SK-N-SH (cell line): ENCODE results near the gene ATXN7. TPM values are rescaled to one million over a fixed set of nuclear protein-coding genes. Genes with fewer than 3 reads are reported as not detected.

Source experiments
- CTCF ChIA-PET: fragments of 300-600, 350-600 bp; formaldehyde crosslinking; extraction: SDS; loops from one replicate; lab custom pipeline; 2021; lab: Yijun Ruan, JAX
- POLR2A ChIA-PET: fragments of 350-600 bp; sonication (Branson Sonifier 250); formaldehyde crosslinking; extraction: SDS; loops from one replicate; lab custom pipeline; 2020; ENCODE audit warnings: antibody characterized with exemption, inconsistent platforms; lab: Yijun Ruan, JAX
- DNase-seq: peaks from one replicate; pipeline ENCODE4 v3.0.0; 2012
- H2AFZ ChIP-seq: fragments of 200-600 bp; sonication (generic); 2 replicates; pipeline ENCODE4 v1.8.1; 2016; ENCODE audit warnings: antibody characterized with exemption, mild to moderate bottlenecking, low read depth
- H3F3A ChIP-seq: fragments of 200-600 bp; sonication (generic); replicated peaks from 2 replicates; pipeline ENCODE3; 2016; ENCODE audit warnings: antibody characterized with exemption, mild to moderate bottlenecking; ENCODE audit not compliant: insufficient read depth
- H3K27ac ChIP-seq, 2 experiments: fragments of 200-500 bp in 1 of 2; fragments of 200-600 bp in 1 of 2; sonication (Bioruptor generic) in 1 of 2; sonication (generic), shearing (Covaris generic) in 1 of 2; 2 replicates each; pipeline versions ENCODE4 v1.5.1 to v1.6.1; 2014 to 2016; ENCODE audit warnings: low read depth in 2 of 2, inconsistent platforms in 1 of 2, low read length in 1 of 2, mild to moderate bottlenecking in 1 of 2, mixed read lengths in 1 of 2
- H3K27me3 ChIP-seq: fragments of 200-600 bp; sonication (generic), shearing (Covaris generic); 2 replicates; pipeline ENCODE4 v1.6.1; 2016; ENCODE audit warnings: mixed run types; ENCODE audit not compliant: insufficient read depth
- H3K36me3 ChIP-seq, 2 experiments: fragments of 200-500 bp in 1 of 2; fragments of 200-600 bp in 1 of 2; sonication (Bioruptor generic) in 1 of 2; sonication (generic) in 1 of 2; replicated peaks in 1 of 2; 2 replicates each; pipeline versions ENCODE3 to v1.5.1; 2014 to 2016; ENCODE audit warnings: low read length in 1 of 2, mild to moderate bottlenecking in 1 of 2; ENCODE audit not compliant: insufficient read depth in 2 of 2, control insufficient read depth in 1 of 2
- H3K4me1 ChIP-seq, 2 experiments: fragments of 200-500 bp in 1 of 2; fragments of 200-600 bp in 1 of 2; sonication (Bioruptor generic) in 1 of 2; sonication (generic), shearing (Covaris generic) in 1 of 2; 2 replicates each; pipeline versions ENCODE4 v1.5.1 to v1.6.1; 2014 to 2016; ENCODE audit warnings: low read depth in 1 of 2, low read length in 1 of 2, mixed run types in 1 of 2; ENCODE audit not compliant: insufficient read depth in 2 of 2, control insufficient read depth in 1 of 2
- H3K4me2 ChIP-seq: fragments of 200-600 bp; sonication (generic), shearing (Covaris generic); 2 replicates; pipeline ENCODE4 v1.6.1; 2017; ENCODE audit warnings: mixed run types
- H3K4me3 ChIP-seq, 2 experiments: fragments of 200-500 bp in 1 of 2; fragments of 200-600 bp in 1 of 2; sonication (Bioruptor generic) in 1 of 2; sonication (generic), shearing (Covaris generic) in 1 of 2; 2 replicates each; pipeline versions ENCODE4 v1.5.1 to v1.8.1; 2014 to 2016; ENCODE audit warnings: low read depth in 2 of 2, inconsistent platforms in 1 of 2, low read length in 1 of 2, mild to moderate bottlenecking in 1 of 2, mixed read lengths in 1 of 2, moderate library complexity in 1 of 2
- H3K79me2 ChIP-seq: fragments of 200-600 bp; sonication (generic); 2 replicates; pipeline ENCODE4 v1.8.1; 2017; ENCODE audit warnings: mild to moderate bottlenecking; ENCODE audit not compliant: insufficient read depth
- H3K9ac ChIP-seq: fragments of 200-600 bp; sonication (generic); 2 replicates; pipeline ENCODE4 v1.6.1; 2017; ENCODE audit warnings: mixed run types
- H3K9me2 ChIP-seq: fragments of 200-600 bp; sonication (generic); 2 replicates; pipeline ENCODE4 v1.6.1; 2017; ENCODE audit warnings: mixed run types
- H3K9me3 ChIP-seq: fragments of 200-600 bp; sonication (generic); 2 replicates; pipeline ENCODE4 v1.6.1; 2017; ENCODE audit warnings: mixed run types, mild to moderate bottlenecking, moderate library complexity
- H4K20me1 ChIP-seq: fragments of 200-600 bp; sonication (generic); 2 replicates; pipeline ENCODE4 v1.6.1; 2017; ENCODE audit warnings: mild to moderate bottlenecking, mixed run types; ENCODE audit not compliant: insufficient read depth
- CHD2 ChIP-seq: fragments of 150-350 bp; IDR thresholded peaks from 2 replicates; pipeline ENCODE4 v1.6.1; 2018; ENCODE audit warnings: low read length; ENCODE audit not compliant: partially characterized antibody
- EP300 ChIP-seq, 2 experiments: IDR thresholded peaks; 2 replicates each; pipeline versions ENCODE4 v1.4.0 to v1.6.1; 2012; ENCODE audit warnings: borderline replicate concordance in 1 of 2, low read depth in 1 of 2, low read length in 1 of 2
- FOXM1 ChIP-seq: IDR thresholded peaks from 2 replicates; pipeline ENCODE4 v1.4.0; 2012; ENCODE audit warnings: low read depth, mild to moderate bottlenecking
- GABPA ChIP-seq: IDR thresholded peaks from 2 replicates; pipeline ENCODE4 v1.4.0; 2012; ENCODE audit warnings: low read depth, mild to moderate bottlenecking
- NRF1 ChIP-seq: IDR thresholded peaks from 2 replicates; pipeline ENCODE4 v1.6.1; 2012; ENCODE audit warnings: low read depth, mild to moderate bottlenecking, low read length
- POLR2AphosphoS5 ChIP-seq: IDR thresholded peaks from 2 replicates; pipeline ENCODE4 v1.6.1; 2012; ENCODE audit warnings: low read depth, low read length
- RCOR1 ChIP-seq: fragments of 150-350 bp; IDR thresholded peaks from 2 replicates; pipeline ENCODE4 v1.6.1; 2017; ENCODE audit warnings: antibody characterized with exemption, low read length
- RFX5 ChIP-seq: IDR thresholded peaks from 2 replicates; pipeline ENCODE4 v1.6.1; 2012; ENCODE audit warnings: mild to moderate bottlenecking, improper control_type of control experiment, low read length
- RXRA ChIP-seq: IDR thresholded peaks from 2 replicates; pipeline ENCODE4 v1.4.0; 2012; ENCODE audit warnings: low read depth, mild to moderate bottlenecking, borderline replicate concordance
- SIN3A ChIP-seq: IDR thresholded peaks from 2 replicates; pipeline ENCODE4 v1.6.1; 2012; ENCODE audit warnings: low read depth, mild to moderate bottlenecking, low read length, moderate library complexity, borderline replicate concordance
- TAF1 ChIP-seq: IDR thresholded peaks from 2 replicates; pipeline ENCODE4 v1.6.1; 2012; ENCODE audit warnings: low read depth, mild to moderate bottlenecking, low read length, moderate library complexity, borderline replicate concordance
- TCF12 ChIP-seq: IDR thresholded peaks from 2 replicates; pipeline ENCODE4 v1.4.0; 2012
- TEAD4 ChIP-seq: IDR thresholded peaks from 2 replicates; pipeline ENCODE4 v1.4.0; 2012; ENCODE audit warnings: mild to moderate bottlenecking, borderline replicate concordance; ENCODE audit not compliant: insufficient read depth
- YY1 ChIP-seq: IDR thresholded peaks from 2 replicates; pipeline ENCODE4 v1.4.0; 2012; ENCODE audit warnings: low read depth, mild to moderate bottlenecking
- WGBS: methylation state at CpG from one replicate; pipeline ENCODE4 v1.1.6; 2017; ENCODE audit warnings: low lambda C conversion rate; 5-methylcytosine and 5-hydroxymethylcytosine counted together
- polyA plus RNA-seq, 3 experiments: library from polyadenylated mRNA; depleted of rRNA; stranded (reverse); fragments of >200 nt; gene quantifications; 2 replicates each; pipeline ENCODE4 v1.2.3, GENCODE V29; 2012
- TF ChIP-seq, protein P1 (sequence below): IDR thresholded peaks from 2 replicates; pipeline ENCODE4; 2012
- TF ChIP-seq, protein P2 (sequence below): IDR thresholded peaks from 2 replicates; pipeline ENCODE4 v1.4.0; 2012; ENCODE audit warnings: low read depth, borderline replicate concordance
- TF ChIP-seq, protein P3 (sequence below): IDR thresholded peaks from 2 replicates; pipeline ENCODE4 v1.4.0; 2012; ENCODE audit warnings: low read depth
- TF ChIP-seq, protein P4 (sequence below): fragments of 200-600 bp; sonication (generic); IDR thresholded peaks from 2 replicates; pipeline ENCODE4 v1.6.1; 2017; ENCODE audit warnings: antibody characterized with exemption, mild to moderate bottlenecking, moderate library complexity
- TF ChIP-seq, protein P5 (sequence below): IDR thresholded peaks from 2 replicates; pipeline ENCODE4 v1.4.0; 2012; ENCODE audit warnings: low read depth, borderline replicate concordance
- TF ChIP-seq, protein P6 (sequence below): fragments of 150-350 bp; IDR thresholded peaks from 2 replicates; pipeline ENCODE4 v1.6.1; 2016; ENCODE audit warnings: mild to moderate bottlenecking, low read depth, low read length

Gene ATXN7
- polyA plus RNA-seq, 1 of the 3 experiments (the other 2 are of a cell fraction) = 6.2 TPM

DNA sequence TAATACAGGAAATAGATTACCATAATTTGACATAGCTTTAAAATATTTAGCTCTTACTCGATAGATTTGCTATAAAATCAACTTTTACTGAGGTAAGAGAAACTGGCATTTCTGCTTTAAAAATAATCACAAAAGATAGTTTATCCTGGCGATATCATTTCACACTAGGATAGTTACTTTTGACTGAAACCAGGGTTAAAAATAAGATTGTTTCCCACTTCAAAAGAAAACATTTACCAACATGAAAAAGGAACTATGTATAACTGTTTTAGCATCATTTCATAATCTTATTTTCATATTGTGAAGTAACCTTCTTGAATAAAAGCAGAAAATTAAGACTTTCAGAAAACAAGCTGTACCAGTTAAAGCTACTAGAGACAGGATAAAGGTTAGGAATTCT, 144.3 kb downstream of the ATXN7 start:
- H3K9me3 ChIP-seq = no peaks in the 10 kb centered on the region
- H2AFZ ChIP-seq = no peak overlapping the region
- no peaks in the 10 kb centered on the region for H3K4me1 ChIP-seq
- CTCF ChIA-PET = interaction anchor here (0.8 to 3.1 kb wide), 6 partner anchors 9 to 658 kb away, joined by 3 to 22 read pairs (median 6); partner anchors contain the start of gene PSMD6
- TF ChIP-seq TEAD4 (no peak), YY1 (no peak), RCOR1 (no peak), NRF1 (no peak), RXRA (no peak), CHD2 (no peak), SIN3A (no peak), GABPA (no peak), POLR2AphosphoS5 (no peak), FOXM1 (no peak), EP300 (IDR thresholded peaks at IDR 0.05; ENCODE audit: borderline replicate concordance in 1 of 2, low read depth in 1 of 2, low read length in 1 of 2) (no peak), RFX5 (no peak), TCF12 (no peak), TAF1 (no peak)
- TF ChIP-seq, protein P1, sequence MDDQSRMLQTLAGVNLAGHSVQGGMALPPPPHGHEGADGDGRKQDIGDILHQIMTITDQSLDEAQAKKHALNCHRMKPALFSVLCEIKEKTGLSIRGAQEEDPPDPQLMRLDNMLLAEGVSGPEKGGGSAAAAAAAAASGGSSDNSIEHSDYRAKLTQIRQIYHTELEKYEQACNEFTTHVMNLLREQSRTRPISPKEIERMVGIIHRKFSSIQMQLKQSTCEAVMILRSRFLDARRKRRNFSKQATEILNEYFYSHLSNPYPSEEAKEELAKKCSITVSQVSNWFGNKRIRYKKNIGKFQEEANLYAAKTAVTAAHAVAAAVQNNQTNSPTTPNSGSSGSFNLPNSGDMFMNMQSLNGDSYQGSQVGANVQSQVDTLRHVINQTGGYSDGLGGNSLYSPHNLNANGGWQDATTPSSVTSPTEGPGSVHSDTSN = no peak
- TF ChIP-seq, protein P2, sequence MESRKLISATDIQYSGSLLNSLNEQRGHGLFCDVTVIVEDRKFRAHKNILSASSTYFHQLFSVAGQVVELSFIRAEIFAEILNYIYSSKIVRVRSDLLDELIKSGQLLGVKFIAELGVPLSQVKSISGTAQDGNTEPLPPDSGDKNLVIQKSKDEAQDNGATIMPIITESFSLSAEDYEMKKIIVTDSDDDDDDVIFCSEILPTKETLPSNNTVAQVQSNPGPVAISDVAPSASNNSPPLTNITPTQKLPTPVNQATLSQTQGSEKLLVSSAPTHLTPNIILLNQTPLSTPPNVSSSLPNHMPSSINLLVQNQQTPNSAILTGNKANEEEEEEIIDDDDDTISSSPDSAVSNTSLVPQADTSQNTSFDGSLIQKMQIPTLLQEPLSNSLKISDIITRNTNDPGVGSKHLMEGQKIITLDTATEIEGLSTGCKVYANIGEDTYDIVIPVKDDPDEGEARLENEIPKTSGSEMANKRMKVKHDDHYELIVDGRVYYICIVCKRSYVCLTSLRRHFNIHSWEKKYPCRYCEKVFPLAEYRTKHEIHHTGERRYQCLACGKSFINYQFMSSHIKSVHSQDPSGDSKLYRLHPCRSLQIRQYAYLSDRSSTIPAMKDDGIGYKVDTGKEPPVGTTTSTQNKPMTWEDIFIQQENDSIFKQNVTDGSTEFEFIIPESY = no peak
- TF ChIP-seq, protein P3, sequence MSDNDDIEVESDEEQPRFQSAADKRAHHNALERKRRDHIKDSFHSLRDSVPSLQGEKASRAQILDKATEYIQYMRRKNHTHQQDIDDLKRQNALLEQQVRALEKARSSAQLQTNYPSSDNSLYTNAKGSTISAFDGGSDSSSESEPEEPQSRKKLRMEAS = no peak
- TF ChIP-seq, protein P4, sequence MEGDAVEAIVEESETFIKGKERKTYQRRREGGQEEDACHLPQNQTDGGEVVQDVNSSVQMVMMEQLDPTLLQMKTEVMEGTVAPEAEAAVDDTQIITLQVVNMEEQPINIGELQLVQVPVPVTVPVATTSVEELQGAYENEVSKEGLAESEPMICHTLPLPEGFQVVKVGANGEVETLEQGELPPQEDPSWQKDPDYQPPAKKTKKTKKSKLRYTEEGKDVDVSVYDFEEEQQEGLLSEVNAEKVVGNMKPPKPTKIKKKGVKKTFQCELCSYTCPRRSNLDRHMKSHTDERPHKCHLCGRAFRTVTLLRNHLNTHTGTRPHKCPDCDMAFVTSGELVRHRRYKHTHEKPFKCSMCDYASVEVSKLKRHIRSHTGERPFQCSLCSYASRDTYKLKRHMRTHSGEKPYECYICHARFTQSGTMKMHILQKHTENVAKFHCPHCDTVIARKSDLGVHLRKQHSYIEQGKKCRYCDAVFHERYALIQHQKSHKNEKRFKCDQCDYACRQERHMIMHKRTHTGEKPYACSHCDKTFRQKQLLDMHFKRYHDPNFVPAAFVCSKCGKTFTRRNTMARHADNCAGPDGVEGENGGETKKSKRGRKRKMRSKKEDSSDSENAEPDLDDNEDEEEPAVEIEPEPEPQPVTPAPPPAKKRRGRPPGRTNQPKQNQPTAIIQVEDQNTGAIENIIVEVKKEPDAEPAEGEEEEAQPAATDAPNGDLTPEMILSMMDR = no peak
- TF ChIP-seq, protein P5, sequence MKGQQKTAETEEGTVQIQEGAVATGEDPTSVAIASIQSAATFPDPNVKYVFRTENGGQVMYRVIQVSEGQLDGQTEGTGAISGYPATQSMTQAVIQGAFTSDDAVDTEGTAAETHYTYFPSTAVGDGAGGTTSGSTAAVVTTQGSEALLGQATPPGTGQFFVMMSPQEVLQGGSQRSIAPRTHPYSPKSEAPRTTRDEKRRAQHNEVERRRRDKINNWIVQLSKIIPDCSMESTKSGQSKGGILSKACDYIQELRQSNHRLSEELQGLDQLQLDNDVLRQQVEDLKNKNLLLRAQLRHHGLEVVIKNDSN = no peak
- TF ChIP-seq, protein P6, sequence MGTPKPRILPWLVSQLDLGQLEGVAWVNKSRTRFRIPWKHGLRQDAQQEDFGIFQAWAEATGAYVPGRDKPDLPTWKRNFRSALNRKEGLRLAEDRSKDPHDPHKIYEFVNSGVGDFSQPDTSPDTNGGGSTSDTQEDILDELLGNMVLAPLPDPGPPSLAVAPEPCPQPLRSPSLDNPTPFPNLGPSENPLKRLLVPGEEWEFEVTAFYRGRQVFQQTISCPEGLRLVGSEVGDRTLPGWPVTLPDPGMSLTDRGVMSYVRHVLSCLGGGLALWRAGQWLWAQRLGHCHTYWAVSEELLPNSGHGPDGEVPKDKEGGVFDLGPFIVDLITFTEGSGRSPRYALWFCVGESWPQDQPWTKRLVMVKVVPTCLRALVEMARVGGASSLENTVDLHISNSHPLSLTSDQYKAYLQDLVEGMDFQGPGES = no peak
- no peaks in the 10 kb centered on the region for H3K27me3 ChIP-seq
- no peak overlapping the region for H3K4me2 ChIP-seq
- peaks cover 20% of the 10 kb centered on the region for H3F3A ChIP-seq
- no peaks in the 10 kb centered on the region for H3K9me2 ChIP-seq
- peaks cover 26% of the 10 kb centered on the region for H3K79me2 ChIP-seq
- 94% methylated on average over 2 of the region's 2 CpGs for WGBS
- H3K27ac ChIP-seq = no peak overlapping the region
- peaks cover 32% of the 10 kb centered on the region for H4K20me1 ChIP-seq
- H3K4me3 ChIP-seq = no peak overlapping the region
- POLR2A ChIA-PET = interaction anchor here (2.2 kb wide), 1 partner anchor 10 kb away, joined by 5 read pairs; no protein-coding TSS in a partner anchor
- peaks cover 94% of the 10 kb centered on the region in 2 experiments for H3K36me3 ChIP-seq
- no peak for DNase-seq
- H3K9ac ChIP-seq = no peak overlapping the region
